CD4-positive, alpha-beta memory T cell (primary cell): ENCODE measurements around the gene HMG20B. TPM values are rescaled to one million over a fixed set of nuclear protein-coding genes. Genes with fewer than 3 reads are reported as not detected.
"Not testable (repeated sequence)": the region's sequence is repeated elsewhere in the genome, so short reads cannot be mapped to it uniquely, and the experiment has no call there.

ENCODE experiments used
- CTCF ChIA-PET: fragments of 350-600 bp; sonication (Branson Sonifier 250); formaldehyde crosslinking; loops from one replicate; lab custom pipeline; 2021; ENCODE audit warnings: inconsistent platforms; ENCODE audit not compliant: partially characterized antibody; lab: Charles Lee
- POLR2A ChIA-PET: fragments of 350-600 bp; sonication (Branson Sonifier 250); formaldehyde crosslinking; loops from one replicate; lab custom pipeline; 2021; ENCODE audit not compliant: partially characterized antibody; lab: Charles Lee
- DNase-seq, 5 donors: peaks; one replicate each; pipeline versions ENCODE4 v3.0.0 to v3.0.0-alpha.2; 2020 to 2022; ENCODE audit warnings: mixed read lengths in 1 of 5
- H3K27ac ChIP-seq: one replicate; pipeline ENCODE4 v1.7.0; 2013; ENCODE audit warnings: low read depth, low read length
- H3K27me3 ChIP-seq: 2 replicates; pipeline ENCODE4 v1.7.0; 2013; ENCODE audit warnings: mild to moderate bottlenecking, low read length, moderate library complexity; ENCODE audit not compliant: insufficient read depth
- H3K36me3 ChIP-seq: 2 replicates; pipeline ENCODE4 v1.7.0; 2013; ENCODE audit warnings: mild to moderate bottlenecking, low read length, moderate library complexity; ENCODE audit not compliant: insufficient read depth
- H3K4me1 ChIP-seq: 2 replicates; pipeline ENCODE4 v1.7.0; 2013; ENCODE audit warnings: mild to moderate bottlenecking, low read length, moderate library complexity; ENCODE audit not compliant: insufficient read depth
- H3K4me3 ChIP-seq, 2 donors: one replicate each; pipeline ENCODE4 v1.7.0; 2013; ENCODE audit warnings: low read length in 2 of 2, mild to moderate bottlenecking in 1 of 2
- H3K9me3 ChIP-seq, 2 donors: one replicate each; pipeline ENCODE4 v1.7.0; 2013; ENCODE audit warnings: low read length in 2 of 2, control low read depth in 1 of 2; ENCODE audit not compliant: control insufficient read depth in 1 of 2
- H3K27ac Mint-ChIP-seq, 7 donors: one replicate each; pipeline ENCODE4 v1.8.0; 2020 to 2021; ENCODE audit warnings: mixed read lengths in 7 of 7, mild to moderate bottlenecking in 6 of 7, inconsistent platforms in 3 of 7, moderate library complexity in 3 of 7
- H3K27me3 Mint-ChIP-seq, 2 donors: one replicate each; pipeline ENCODE4 v1.8.0; 2020 to 2021; ENCODE audit warnings: mixed read lengths in 2 of 2
- H3K36me3 Mint-ChIP-seq, 2 donors: one replicate each; pipeline ENCODE4 v1.8.0; 2020 to 2021; ENCODE audit warnings: mixed read lengths in 2 of 2, inconsistent platforms in 1 of 2, mild to moderate bottlenecking in 1 of 2
- H3K4me1 Mint-ChIP-seq, 4 donors: one replicate each; pipeline ENCODE4 v1.8.0; 2020 to 2021; ENCODE audit warnings: mixed read lengths in 4 of 4, mild to moderate bottlenecking in 1 of 4
- H3K4me3 Mint-ChIP-seq, 8 donors: one replicate each; pipeline ENCODE4 v1.8.0; 2020 to 2021; ENCODE audit warnings: mixed read lengths in 8 of 8, mild to moderate bottlenecking in 7 of 8, moderate library complexity in 6 of 8, inconsistent platforms in 3 of 8
- H3K9me3 Mint-ChIP-seq, 8 donors: one replicate each; pipeline ENCODE4 v1.8.0; 2020 to 2021; ENCODE audit warnings: mixed read lengths in 8 of 8, mild to moderate bottlenecking in 5 of 8, inconsistent platforms in 3 of 8, moderate library complexity in 1 of 8
- intact Hi-C: fragments of 100-400 bp; cut with micrococcal nuclease; formaldehyde crosslinking; loops from one replicate; pipeline ENCODE4 v1.15.1; 2023
- polyA plus RNA-seq, 2 donors: library from polyadenylated mRNA; unstranded; fragments of 300-500 nt; fragmentation: Illumina TruSeq; gene quantifications; one replicate each; pipeline ENCODE4 v1.2.3, GENCODE V29; 2021
- total RNA-seq, 2 experiments: library from RNA; stranded (reverse); gene quantifications; one replicate each; pipeline ENCODE4 v1.2.3, GENCODE V29; 2021

Gene HMG20B
- total and polyA plus RNA-seq, 4 experiments from 2014 or later = 42.4 to 51.6 (median 45.6) TPM

- H3K9me3 Mint-ChIP-seq, H3K9me3 ChIP-seq, POLR2A ChIA-PET, H3K4me3 ChIP-seq, H3K27ac ChIP-seq, intact Hi-C loops, H3K27me3 ChIP-seq, H3K4me1 ChIP-seq, H3K4me1 Mint-ChIP-seq, H3K36me3 Mint-ChIP-seq, H3K27me3 Mint-ChIP-seq, DNase-seq, H3K27ac Mint-ChIP-seq, H3K36me3 ChIP-seq: not testable (repeated sequence)
- CTCF ChIA-PET = interaction anchor here (2.4 to 3.0 kb wide), 4 partner anchors 10 to 38 kb away, joined by 9 to 12 read pairs (median 10); partner anchors contain the start of gene MFSD12
- peak overlapping the region in 1 of 8 donors; percentile 25 for H3K4me3 Mint-ChIP-seq
Observed at GRCh38 chr19:3584036-3584802, 11.5 kb downstream of the HMG20B start.

DNA sequence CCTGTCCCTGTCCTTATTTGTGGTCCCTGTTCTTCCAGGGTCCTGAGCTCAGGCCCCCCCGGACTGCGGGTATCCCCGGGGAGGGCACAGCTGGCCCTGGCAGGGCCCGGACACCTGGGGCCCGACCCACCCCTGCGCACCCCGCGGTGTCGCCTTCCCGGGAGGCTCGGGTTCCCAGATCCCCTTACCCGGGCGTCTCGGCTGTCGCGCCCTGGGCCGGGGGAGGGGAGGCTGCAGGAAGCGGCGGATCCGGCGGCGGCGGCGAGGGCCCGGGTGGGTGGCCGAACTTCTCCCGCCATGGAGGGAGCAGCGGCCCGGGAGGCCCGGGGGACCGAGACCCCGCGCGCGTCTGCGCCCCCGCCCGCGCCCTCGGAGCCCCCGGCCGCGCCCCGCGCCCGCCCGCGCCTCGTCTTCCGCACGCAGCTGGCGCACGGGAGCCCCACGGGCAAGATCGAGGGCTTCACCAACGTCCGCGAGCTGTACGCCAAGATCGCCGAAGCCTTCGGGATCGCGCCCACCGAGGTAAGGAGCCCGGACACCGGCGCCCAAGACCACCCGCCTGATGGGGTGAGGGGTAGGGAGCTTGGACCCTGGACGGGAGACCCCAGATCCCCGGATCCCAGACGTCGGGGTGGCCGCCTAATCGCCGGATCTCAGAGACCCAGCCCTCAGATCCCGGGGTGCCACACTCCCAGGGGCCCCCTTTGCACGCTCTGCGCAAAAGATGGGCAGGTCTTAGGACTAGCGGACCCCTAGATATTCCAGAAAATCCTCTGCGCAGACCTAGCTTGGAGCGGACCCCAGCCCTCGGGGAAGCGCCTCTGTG, 12.8 kb downstream of the HMG20B start, which contains the start of gene GIPC3:
Gene GIPC3 (plus strand): TSS at position 178 of the 826 bp plus-strand sequence. CDS start 120 bp downstream, at position 298.
- no peak for DNase-seq
- Histone ChIP-seq H3K27me3 (no peaks in the 10 kb centered on the region), H3K27ac (no peak within 1 kb of the TSS), H3K36me3 (no peaks in the 10 kb centered on the region), H3K4me3 (peak within 1 kb of the TSS in 1 of 2 donors; percentile 38), H3K9me3 (no peaks in the 10 kb centered on the region), H3K4me1 (peaks cover 6% of the 10 kb centered on the region)
- H3K27ac Mint-ChIP-seq = peak within 1 kb of the TSS in 1 of 7 donors; percentile 43
- POLR2A ChIA-PET = interaction anchor here (1.1 to 1.5 kb wide), 3 partner anchors 29 to 42 kb away, joined by 3 to 7 read pairs (median 7); no protein-coding TSS in a partner anchor
- H3K4me3 Mint-ChIP-seq = peak within 1 kb of the TSS in 6 of 8 donors; percentile 29 to 59 (median 46)
- H3K4me1 Mint-ChIP-seq = no peaks in the 10 kb centered on the region
- no peaks in the 10 kb centered on the region for H3K36me3 Mint-ChIP-seq
- no peaks in the 10 kb centered on the region for H3K9me3 Mint-ChIP-seq
- CTCF ChIA-PET = interaction anchor here (0.5 to 3.0 kb wide), 9 partner anchors 11 to 1160 kb away, joined by 3 to 12 read pairs (median 8); partner anchors contain the start of gene MFSD12
- intact Hi-C loops = loop anchor here (5.0 kb wide), 1 partner anchor 38 kb away; no protein-coding TSS in a partner anchor
- no peaks in the 10 kb centered on the region for H3K27me3 Mint-ChIP-seq

GRCh38 chr19:3586127-3586626, 13.4 kb downstream of the HMG20B start:
- Histone ChIP-seq H3K4me1 (peaks cover 6% of the 10 kb centered on the region), H3K4me3 (peak overlapping the region in 1 of 2 donors; percentile 38), H3K27me3 (no peaks in the 10 kb centered on the region), H3K9me3 (no peaks in the 10 kb centered on the region), H3K27ac (no peak overlapping the region), H3K36me3 (no peaks in the 10 kb centered on the region)
- intact Hi-C loops = loop anchor here (5.0 kb wide), 1 partner anchor 39 kb away; no protein-coding TSS in a partner anchor
- Mint-ChIP-seq H3K4me3 (peak overlapping the region in 6 of 8 donors; percentile 29 to 59 (median 46)), H3K9me3 (no peaks in the 10 kb centered on the region), H3K36me3 (no peaks in the 10 kb centered on the region), H3K4me1 (no peaks in the 10 kb centered on the region), H3K27ac (peak overlapping the region in 1 of 7 donors; percentile 43), H3K27me3 (no peaks in the 10 kb centered on the region)
- ChIA-PET CTCF (interaction anchor here (0.5 to 3.0 kb wide), 8 partner anchors 11 to 1160 kb away, joined by 3 to 12 read pairs (median 8); partner anchors contain the start of gene MFSD12), POLR2A (interaction anchor here (1.1 to 1.5 kb wide), 3 partner anchors 30 to 41 kb away, joined by 3 to 7 read pairs (median 7); no protein-coding TSS in a partner anchor)
- peak in 3 of 5 donors; percentile 21 to 33 (median 29) for DNase-seq

DNA sequence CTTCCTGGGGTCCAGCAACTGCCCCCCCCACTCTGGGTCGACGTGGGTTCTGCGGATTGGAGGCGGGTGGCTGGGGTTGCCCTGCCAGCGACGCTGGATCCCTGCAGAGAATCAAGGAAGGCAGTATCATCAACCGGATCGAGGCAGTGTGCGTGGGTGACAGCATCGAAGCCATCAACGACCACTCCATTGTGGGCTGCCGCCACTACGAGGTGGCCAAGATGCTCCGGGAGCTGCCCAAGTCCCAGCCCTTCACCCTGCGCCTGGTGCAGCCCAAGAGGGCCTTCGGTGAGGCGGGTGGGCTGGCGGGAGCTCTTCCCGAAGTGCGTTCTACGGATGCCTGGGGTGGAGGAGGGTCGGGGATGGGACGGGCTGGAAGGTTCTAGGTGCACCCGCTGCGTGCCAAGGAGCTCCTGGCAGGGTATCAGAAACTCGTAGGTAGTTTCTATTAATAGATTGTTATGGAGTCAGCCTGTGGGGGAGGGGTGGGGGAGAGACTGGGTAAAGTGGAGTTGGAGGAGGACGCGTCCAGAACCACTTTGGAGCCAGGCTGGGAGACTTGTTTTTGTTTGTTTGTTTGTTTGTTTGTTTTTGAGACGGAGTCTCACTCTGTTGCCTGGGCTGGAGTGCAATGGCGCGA, 14.1 kb downstream of the HMG20B start:
- Histone ChIP-seq H3K36me3 (no peaks in the 10 kb centered on the region), H3K27me3 (no peaks in the 10 kb centered on the region), H3K9me3 (no peaks in the 10 kb centered on the region), H3K4me1 (peaks cover 6% of the 10 kb centered on the region), H3K4me3 (no peak overlapping the region), H3K27ac (no peak overlapping the region)
- no peaks in the 10 kb centered on the region for H3K36me3 Mint-ChIP-seq
- no peaks in the 10 kb centered on the region for H3K4me1 Mint-ChIP-seq
- intact Hi-C loops = loop anchor here (5.0 kb wide), 1 partner anchor 40 kb away; no protein-coding TSS in a partner anchor
- CTCF ChIA-PET = interaction anchor here (1.0 to 3.0 kb wide), 5 partner anchors 12 to 33 kb away, joined by 3 to 10 read pairs (median 9); partner anchors contain the start of gene MFSD12
- no peak overlapping the region for H3K4me3 Mint-ChIP-seq
- no peaks in the 10 kb centered on the region for H3K27me3 Mint-ChIP-seq
- H3K27ac Mint-ChIP-seq = no peak overlapping the region
- POLR2A ChIA-PET = no interaction called here
- no peaks in the 10 kb centered on the region for H3K9me3 Mint-ChIP-seq
- no peak for DNase-seq

DNA sequence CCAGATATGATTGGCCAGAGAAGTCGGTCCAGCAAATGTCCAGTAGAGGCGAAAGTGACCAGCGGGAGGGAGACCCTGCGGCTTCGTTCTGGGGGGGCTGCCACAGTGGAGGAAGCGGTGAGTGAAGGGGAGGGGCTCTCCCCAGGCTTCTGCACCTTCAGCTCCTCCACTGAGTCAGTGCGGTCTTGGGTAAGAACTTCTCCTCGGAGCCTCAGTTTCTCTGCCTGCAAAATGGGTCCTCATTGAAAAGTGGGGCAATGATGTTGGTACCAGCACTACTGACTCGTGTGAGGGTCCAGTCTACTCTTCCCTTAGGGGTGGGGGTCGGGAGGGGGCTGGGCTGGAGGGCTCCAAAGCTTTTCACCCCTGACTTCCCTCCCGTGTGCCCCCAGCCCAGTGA, 16.7 kb downstream of the HMG20B start:
- no peaks in the 10 kb centered on the region for H3K9me3 ChIP-seq
- POLR2A ChIA-PET = no interaction called here
- no peak for DNase-seq
- H3K9me3 Mint-ChIP-seq = no peaks in the 10 kb centered on the region
- intact Hi-C loops = loop anchor here (5.0 kb wide), 1 partner anchor 42 kb away; no protein-coding TSS in a partner anchor
- no peak overlapping the region for H3K4me3 ChIP-seq
- H3K27me3 ChIP-seq = no peaks in the 10 kb centered on the region
- no peak overlapping the region for H3K4me3 Mint-ChIP-seq
- H3K27me3 Mint-ChIP-seq = no peaks in the 10 kb centered on the region
- no peaks in the 10 kb centered on the region for H3K36me3 ChIP-seq
- CTCF ChIA-PET = no interaction called here
- no peak overlapping the region for H3K27ac ChIP-seq
- no peaks in the 10 kb centered on the region for H3K4me1 Mint-ChIP-seq
- H3K27ac Mint-ChIP-seq = no peak overlapping the region
- no peaks in the 10 kb centered on the region for H3K36me3 Mint-ChIP-seq
- peaks cover 6% of the 10 kb centered on the region for H3K4me1 ChIP-seq

- H3K4me1 ChIP-seq = peaks cover 6% of the 10 kb centered on the region
- POLR2A ChIA-PET = interaction anchor here (1.4 kb wide), 1 partner anchor 36 kb away, joined by 4 read pairs; no protein-coding TSS in a partner anchor
Observed at GRCh38 chr19:3589949-3590348, 17.2 kb downstream of the HMG20B start.

More at GRCh38 chr19:3589949-3590348, 17.2 kb downstream of the HMG20B start:
- Histone ChIP-seq H3K9me3 (no peaks in the 10 kb centered on the region), H3K27ac (no peak overlapping the region), H3K4me3 (no peak overlapping the region), H3K36me3 (no peaks in the 10 kb centered on the region), H3K27me3 (no peaks in the 10 kb centered on the region)
- Mint-ChIP-seq H3K36me3 (no peaks in the 10 kb centered on the region), H3K4me1 (no peaks in the 10 kb centered on the region), H3K27ac (no peak overlapping the region), H3K9me3 (no peaks in the 10 kb centered on the region), H3K27me3 (no peaks in the 10 kb centered on the region), H3K4me3 (no peak overlapping the region)
- CTCF ChIA-PET = interaction anchor here (1.6 kb wide), 1 partner anchor 45 kb away, joined by 8 read pairs; no protein-coding TSS in a partner anchor
- intact Hi-C loops = loop anchor here (5.0 kb wide), 1 partner anchor 43 kb away; no protein-coding TSS in a partner anchor
- no peak for DNase-seq
